ENCODE measurements around the gene SLC29A3.

DNA sequence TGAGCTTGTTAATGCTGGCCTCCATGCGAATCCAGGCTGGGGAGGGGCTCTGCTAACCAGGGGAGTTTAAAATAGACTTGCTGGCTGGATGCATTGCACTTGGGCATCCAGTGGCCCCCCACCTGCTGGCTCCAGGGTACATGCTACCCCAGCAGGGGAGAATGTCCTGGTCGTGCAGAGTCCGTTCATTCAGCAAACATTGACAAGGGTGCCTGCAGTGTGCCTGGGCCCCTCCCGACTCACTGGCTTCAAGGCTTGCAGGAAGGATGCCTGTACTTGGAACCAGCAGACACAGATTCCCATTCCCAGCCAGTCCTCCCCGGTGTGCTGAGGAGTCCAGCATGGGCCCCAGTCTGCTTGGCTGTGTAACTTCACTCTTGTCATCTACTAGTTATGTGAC is 1.5 kb downstream of the SLC29A3 start:
- TF ChIP-seq, protein P1, sequence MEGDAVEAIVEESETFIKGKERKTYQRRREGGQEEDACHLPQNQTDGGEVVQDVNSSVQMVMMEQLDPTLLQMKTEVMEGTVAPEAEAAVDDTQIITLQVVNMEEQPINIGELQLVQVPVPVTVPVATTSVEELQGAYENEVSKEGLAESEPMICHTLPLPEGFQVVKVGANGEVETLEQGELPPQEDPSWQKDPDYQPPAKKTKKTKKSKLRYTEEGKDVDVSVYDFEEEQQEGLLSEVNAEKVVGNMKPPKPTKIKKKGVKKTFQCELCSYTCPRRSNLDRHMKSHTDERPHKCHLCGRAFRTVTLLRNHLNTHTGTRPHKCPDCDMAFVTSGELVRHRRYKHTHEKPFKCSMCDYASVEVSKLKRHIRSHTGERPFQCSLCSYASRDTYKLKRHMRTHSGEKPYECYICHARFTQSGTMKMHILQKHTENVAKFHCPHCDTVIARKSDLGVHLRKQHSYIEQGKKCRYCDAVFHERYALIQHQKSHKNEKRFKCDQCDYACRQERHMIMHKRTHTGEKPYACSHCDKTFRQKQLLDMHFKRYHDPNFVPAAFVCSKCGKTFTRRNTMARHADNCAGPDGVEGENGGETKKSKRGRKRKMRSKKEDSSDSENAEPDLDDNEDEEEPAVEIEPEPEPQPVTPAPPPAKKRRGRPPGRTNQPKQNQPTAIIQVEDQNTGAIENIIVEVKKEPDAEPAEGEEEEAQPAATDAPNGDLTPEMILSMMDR (IDR thresholded peaks at IDR 0.05; ENCODE audit: control extremely low read depth in 1 of 3, insufficient read depth in 1 of 3, low read depth in 1 of 3, low read length in 3 of 3), result no peak
- TF ChIP-seq POLR2A (IDR thresholded peaks at IDR 0.05; ENCODE audit: control extremely low read depth in 1 of 2, low read depth in 2 of 2, low read length in 2 of 2) (no peak), MAFK (IDR thresholded peaks at IDR 0.05; ENCODE audit: low read depth, low read length) (no peak), YY1 (IDR thresholded peaks at IDR 0.05; ENCODE audit: low read depth, low read length) (no peak), EGR1 (IDR thresholded peaks at IDR 0.05; ENCODE audit: borderline replicate concordance, low read depth, low read length) (no peak), POLR2AphosphoS5 (IDR thresholded peaks at IDR 0.05; ENCODE audit: low read depth, low read length) (no peak), JUN (IDR thresholded peaks at IDR 0.05; ENCODE audit: low read depth, low read length) (no peak), CBX5 (IDR thresholded peaks at IDR 0.05; ENCODE audit: low read depth, low read length) (no peak), MAX (IDR thresholded peaks at IDR 0.05) (no peak), POU5F1 (IDR thresholded peaks at IDR 0.05; ENCODE audit: low read depth, low read length) (no peak)

Data from H1 (cell line).